Measurements from ENCODE around the gene COQ4. TPM values are rescaled to one million over a fixed set of nuclear protein-coding genes. Genes with fewer than 3 reads are reported as not detected.

COQ4 gene
- total RNA-seq, 1 donor from 2014 or later = 46.6 TPM

GRCh38 chr9:128304136-128304970 is 18.3 kb upstream of the COQ4 start:
- no peak overlapping the region for H3K4me3 Mint-ChIP-seq (ENCODE audit: unreplicated experiment)
- H3K27ac Mint-ChIP-seq (ENCODE audit: unreplicated experiment) = no peak overlapping the region

GRCh38 chr9:128304971-128305288 is 17.7 kb upstream of the COQ4 start:
- Mint-ChIP-seq H3K9me3 (ENCODE audit: unreplicated experiment) (no peaks in the 10 kb centered on the region), H3K4me3 (ENCODE audit: unreplicated experiment) (no peak overlapping the region), H3K27ac (ENCODE audit: unreplicated experiment) (no peak overlapping the region), H3K36me3 (ENCODE audit: low read depth, unreplicated experiment) (peaks cover 7% of the 10 kb centered on the region), H3K27me3 (ENCODE audit: unreplicated experiment) (peaks cover 2% of the 10 kb centered on the region), H3K4me1 (ENCODE audit: unreplicated experiment) (no peaks in the 10 kb centered on the region)
- TF ChIP-seq CTCF (IDR thresholded peaks at IDR 0.05; ENCODE audit: unreplicated experiment) = no peak
- no peak for DNase-seq (ENCODE audit: low spot score)

More at GRCh38 chr9:128304136-128304970, 18.3 kb upstream of the COQ4 start:
- Mint-ChIP-seq H3K27me3 (ENCODE audit: unreplicated experiment) (peaks cover 2% of the 10 kb centered on the region), H3K9me3 (ENCODE audit: unreplicated experiment) (no peaks in the 10 kb centered on the region), H3K36me3 (ENCODE audit: low read depth, unreplicated experiment) (peaks cover 3% of the 10 kb centered on the region), H3K4me1 (ENCODE audit: unreplicated experiment) (no peaks in the 10 kb centered on the region)
- DNase-seq (ENCODE audit: low spot score) = no peak
- TF ChIP-seq CTCF (IDR thresholded peaks at IDR 0.05; ENCODE audit: unreplicated experiment) = no peak

- TF ChIP-seq CTCF (IDR thresholded peaks at IDR 0.05; ENCODE audit: unreplicated experiment) = no peak
- no peak overlapping the region for H3K27ac Mint-ChIP-seq (ENCODE audit: unreplicated experiment)
- no peaks in the 10 kb centered on the region for H3K9me3 Mint-ChIP-seq (ENCODE audit: unreplicated experiment)
- no peak for DNase-seq (ENCODE audit: low spot score)
- H3K4me1 Mint-ChIP-seq (ENCODE audit: unreplicated experiment) = no peaks in the 10 kb centered on the region
- H3K27me3 Mint-ChIP-seq (ENCODE audit: unreplicated experiment) = peaks cover 4% of the 10 kb centered on the region
- no peak overlapping the region for H3K4me3 Mint-ChIP-seq (ENCODE audit: unreplicated experiment)
- H3K36me3 Mint-ChIP-seq (ENCODE audit: low read depth, unreplicated experiment) = peaks cover 13% of the 10 kb centered on the region
Measured at GRCh38 chr9:128309551-128309950, 13.1 kb upstream of the COQ4 start.

- no peak for TF ChIP-seq CTCF (IDR thresholded peaks at IDR 0.05; ENCODE audit: unreplicated experiment)
- no peaks in the 10 kb centered on the region for H3K9me3 Mint-ChIP-seq (ENCODE audit: unreplicated experiment)
- DNase-seq (ENCODE audit: low spot score) = no peak
- H3K36me3 Mint-ChIP-seq (ENCODE audit: low read depth, unreplicated experiment) = peaks cover 13% of the 10 kb centered on the region
- H3K4me1 Mint-ChIP-seq (ENCODE audit: unreplicated experiment) = no peaks in the 10 kb centered on the region
- no peak overlapping the region for H3K4me3 Mint-ChIP-seq (ENCODE audit: unreplicated experiment)
- peaks cover 4% of the 10 kb centered on the region for H3K27me3 Mint-ChIP-seq (ENCODE audit: unreplicated experiment)
- no peak overlapping the region for H3K27ac Mint-ChIP-seq (ENCODE audit: unreplicated experiment)
Measured at GRCh38 chr9:128310461-128310860, 12.2 kb upstream of the COQ4 start.

- H3K27me3 Mint-ChIP-seq (ENCODE audit: unreplicated experiment) = peaks cover 3% of the 10 kb centered on the region
- no peak for TF ChIP-seq CTCF (IDR thresholded peaks at IDR 0.05; ENCODE audit: unreplicated experiment)
- no peak for DNase-seq (ENCODE audit: low spot score)
- no peak overlapping the region for H3K27ac Mint-ChIP-seq (ENCODE audit: unreplicated experiment)
- H3K36me3 Mint-ChIP-seq (ENCODE audit: low read depth, unreplicated experiment) = peaks cover 16% of the 10 kb centered on the region
- H3K9me3 Mint-ChIP-seq (ENCODE audit: unreplicated experiment) = no peaks in the 10 kb centered on the region
- no peaks in the 10 kb centered on the region for H3K4me1 Mint-ChIP-seq (ENCODE audit: unreplicated experiment)
- H3K4me3 Mint-ChIP-seq (ENCODE audit: unreplicated experiment) = no peak overlapping the region
Measured at GRCh38 chr9:128314697-128315096, 7.9 kb upstream of the COQ4 start.
